ENCODE results near the gene TAC4.

TAC4 gene

GRCh38 chr17:49798182-49798581 is 49.7 kb downstream of the TAC4 start:
- no peak for DNase-seq

GRCh38 chr17:49795372-49795771 is 52.5 kb downstream of the TAC4 start:
- no peak for DNase-seq

- no peak for DNase-seq
Measured at GRCh38 chr17:49793309-49793708, 54.6 kb downstream of the TAC4 start.

GRCh38 chr17:49789243-49789578 is 58.7 kb downstream of the TAC4 start:
- no peak for DNase-seq

GRCh38 chr17:49788478-49789242 is 59.2 kb downstream of the TAC4 start, which contains the start of gene KAT7:
Gene KAT7 (plus strand): TSS chr17:49788681. CDS start chr17:49788835, 154 bp downstream.
- peak; percentile 100 for DNase-seq
